GM18526 (cell line): ENCODE data around the gene GDF9.

ENCODE experiments used
- POLR2A ChIP-seq: IDR thresholded peaks from 3 replicates; pipeline ENCODE4 v1.6.1; 2011; ENCODE audit not compliant: insufficient read length; ENCODE audit errors: extremely low read depth

The GDF9 gene

GRCh38 chr5:132877938-132878337, 11.7 kb upstream of the GDF9 start:
- no peak for TF ChIP-seq POLR2A

GRCh38 chr5:132877466-132877865, 11.2 kb upstream of the GDF9 start:
- TF ChIP-seq POLR2A: no peak

- TF ChIP-seq POLR2A: no peak
Measured at GRCh38 chr5:132876020-132876759, 9.9 kb upstream of the GDF9 start.

- no peak for TF ChIP-seq POLR2A
Measured at GRCh38 chr5:132873930-132874271, 7.6 kb upstream of the GDF9 start.

- TF ChIP-seq POLR2A: no peak
Measured at GRCh38 chr5:132873119-132873929, 7.1 kb upstream of the GDF9 start, which contains the start of gene LEAP2. TSS of gene LEAP2 (plus strand) at chr5:132873668. CDS start at chr5:132873695, 27 bp downstream.

GRCh38 chr5:132872788-132873118, 6.5 kb upstream of the GDF9 start:
- peak; percentile 9 for TF ChIP-seq POLR2A

GRCh38 chr5:132871459-132872284, 5.4 kb upstream of the GDF9 start:
- TF ChIP-seq POLR2A: no peak

- no peak for TF ChIP-seq POLR2A
Measured at GRCh38 chr5:132870801-132871200, 4.5 kb upstream of the GDF9 start.

GRCh38 chr5:132868754-132869153, 2.5 kb upstream of the GDF9 start:
- TF ChIP-seq POLR2A: no peak

- no peak for TF ChIP-seq POLR2A
Measured at GRCh38 chr5:132867046-132867451, 780 bp upstream of the GDF9 start.

GRCh38 chr5:132865668-132866341, 464 bp downstream of the GDF9 start:
- TF ChIP-seq POLR2A: no peak

GRCh38 chr5:132860742-132861141, 5.5 kb downstream of the GDF9 start:
- TF ChIP-seq POLR2A: no peak

- no peak for TF ChIP-seq POLR2A
Measured at GRCh38 chr5:132859889-132860437, 6.3 kb downstream of the GDF9 start.

- TF ChIP-seq POLR2A: no peak
Measured at GRCh38 chr5:132856011-132856410, 10.3 kb downstream of the GDF9 start.

- no peak for TF ChIP-seq POLR2A
Measured at GRCh38 chr5:132854301-132854700, 12.0 kb downstream of the GDF9 start.

- no peak for TF ChIP-seq POLR2A
Measured at GRCh38 chr5:132853790-132854189, 12.5 kb downstream of the GDF9 start.
